A549 (cell line): Measurements from ENCODE around the gene CTRL. TPM values are rescaled to one million over a fixed set of nuclear protein-coding genes. Genes with fewer than 3 reads are reported as not detected.
A peak's percentile ranks its signal among the peaks of the same experiment; 100 is the strongest.

Source experiments
- ATAC-seq, 2 experiments: fragments of 200-7000 bp in 1 of 2; fragments of >200 bp in 1 of 2; cut with Nextera tagmentation in 1 of 2; cut with Tn5 transposase in 1 of 2; 3 replicates each; pipeline versions ENCODE4 v1.8.0 to v1.9.1; 2018 to 2020; ENCODE audit warnings: mild to moderate bottlenecking in 1 of 2, moderate library complexity in 1 of 2
- CTCF ChIA-PET: fragments of 300-600 bp; sonication (Branson Sonifier 250); formaldehyde crosslinking; extraction: SDS; loops from one replicate; lab custom pipeline; 2021; ENCODE audit warnings: antibody characterized with exemption, inconsistent platforms; lab: Yijun Ruan, JAX
- POLR2A ChIA-PET: fragments of 350-600 bp; formaldehyde crosslinking; extraction: SDS; loops from one replicate; lab custom pipeline; 2021; ENCODE audit warnings: antibody characterized with exemption, inconsistent platforms; lab: Yijun Ruan, JAX
- DNase-seq, 2 experiments: peaks; one replicate each; pipeline versions ENCODE4 v3.0.0 to v3.0.0-alpha.2; 2011 to 2016; ENCODE audit warnings: low read depth in 1 of 2, low spot score in 1 of 2
- FAIRE-seq: peaks from 2 replicates; lab custom pipeline; 2011; peaks lifted over from hg19 to GRCh38; lab: Jason Lieb, UNC
- H3K27ac ChIP-seq, 2 experiments: fragments of >200 bp; sonication (Bioruptor Twin); formaldehyde crosslinking; 3 replicates each; pipeline ENCODE4 v1.5.1; 2016 to 2017
- H3K4me1 ChIP-seq: fragments of >200 bp; sonication (Bioruptor Twin); formaldehyde crosslinking; 3 replicates; pipeline ENCODE4 v1.6.1; 2016
- H3K4me2 ChIP-seq: fragments of >200 bp; sonication (Bioruptor Twin); formaldehyde crosslinking; 3 replicates; pipeline ENCODE4 v1.6.1; 2016
- H3K4me3 ChIP-seq: fragments of >200 bp; sonication (Bioruptor Twin); formaldehyde crosslinking; 3 replicates; pipeline ENCODE4 v1.5.1; 2016
- H3K9me3 ChIP-seq: fragments of >200 bp; sonication (Bioruptor Twin); formaldehyde crosslinking; 3 replicates; pipeline ENCODE4 v1.6.1; 2016
- ATOH8 ChIP-seq: fragments of 250-450 bp; sonication (Bioruptor Pico); IDR thresholded peaks from 2 replicates; pipeline ENCODE4 v1.5.0; 2020; ENCODE audit warnings: low read depth, mild to moderate bottlenecking, moderate library complexity
- BCL3 ChIP-seq: fragments of >200 bp; sonication (Bioruptor Twin); formaldehyde crosslinking; IDR thresholded peaks from 3 replicates; pipeline ENCODE4 v1.6.1; 2016
- BHLHE40 ChIP-seq: IDR thresholded peaks from 2 replicates; pipeline ENCODE4 v1.6.1; 2012; ENCODE audit warnings: low read depth, low read length, inconsistent platforms
- CBX2 ChIP-seq: fragments of 200-600 bp; sonication (generic); IDR thresholded peaks from 2 replicates; pipeline ENCODE4 v1.6.1; 2016; ENCODE audit warnings: low read depth, mild to moderate bottlenecking, borderline replicate concordance
- E2F6 ChIP-seq: IDR thresholded peaks from 2 replicates; pipeline ENCODE4 v1.6.1; 2012; ENCODE audit warnings: low read depth, borderline replicate concordance
- EHF ChIP-seq: fragments of 250-450 bp; sonication (Bioruptor Pico); IDR thresholded peaks from 2 replicates; pipeline ENCODE4 v1.5.0; 2020; ENCODE audit warnings: mild to moderate bottlenecking
- FOSB ChIP-seq: fragments of 250-450 bp; sonication (Bioruptor Pico); IDR thresholded peaks from 2 replicates; pipeline ENCODE4 v1.5.0; 2020; ENCODE audit warnings: mild to moderate bottlenecking, moderate library complexity
- FOXS1 ChIP-seq: fragments of 250-450 bp; sonication (Bioruptor Pico); IDR thresholded peaks from 2 replicates; pipeline ENCODE4 v1.5.0; 2020; ENCODE audit warnings: mild to moderate bottlenecking, moderate library complexity
- GATA3 ChIP-seq: IDR thresholded peaks from 2 replicates; pipeline ENCODE4 v1.6.1; 2012; ENCODE audit warnings: borderline replicate concordance
- HDAC2 ChIP-seq: fragments of 200-600 bp; sonication (generic); IDR thresholded peaks from 2 replicates; pipeline ENCODE4 v1.6.1; 2016
- HMGXB4 ChIP-seq: fragments of 250-450 bp; sonication (Bioruptor Pico); IDR thresholded peaks from 2 replicates; pipeline ENCODE4 v1.5.0; 2021; ENCODE audit warnings: mild to moderate bottlenecking, moderate library complexity, borderline replicate concordance
- KDM1A ChIP-seq: fragments of 200-600 bp; sonication (generic); IDR thresholded peaks from 2 replicates; pipeline ENCODE4 v1.6.1; 2016; ENCODE audit warnings: low read depth, mild to moderate bottlenecking
- MAFK ChIP-seq: fragments of 450-650 bp; IDR thresholded peaks from 2 replicates; pipeline ENCODE4 v1.6.1; 2014; ENCODE audit not compliant: partially characterized antibody
- PBX3 ChIP-seq: IDR thresholded peaks from 2 replicates; pipeline ENCODE4 v1.6.1; 2012
- PHF8 ChIP-seq: fragments of 200-600 bp; sonication (generic); IDR thresholded peaks from 2 replicates; pipeline ENCODE4 v1.6.1; 2016; ENCODE audit warnings: low read depth, mild to moderate bottlenecking, antibody characterized with exemption, moderate library complexity, borderline replicate concordance
- RARB ChIP-seq: fragments of 250-450 bp; sonication (Bioruptor Pico); IDR thresholded peaks from 2 replicates; pipeline ENCODE4 v1.8.0; 2021; ENCODE audit warnings: mild to moderate bottlenecking, moderate library complexity
- RCOR1 ChIP-seq: fragments of 150-350 bp; IDR thresholded peaks from 2 replicates; pipeline ENCODE4 v1.6.1; 2014; ENCODE audit warnings: antibody characterized with exemption, low read length, low read depth
- REST ChIP-seq: fragments of 200-600 bp; sonication (generic); IDR thresholded peaks from 2 replicates; pipeline ENCODE4 v1.6.1; 2016; ENCODE audit warnings: antibody characterized with exemption, mild to moderate bottlenecking, moderate library complexity
- RFX5 ChIP-seq: fragments of 450-650 bp; IDR thresholded peaks from 2 replicates; pipeline ENCODE4 v1.7.1; 2014; ENCODE audit warnings: antibody characterized with exemption, mild to moderate bottlenecking, moderate library complexity
- SREBF2 ChIP-seq: fragments of 450-650 bp; IDR thresholded peaks from 2 replicates; pipeline ENCODE4 v1.6.1; 2014; ENCODE audit warnings: mild to moderate bottlenecking, moderate library complexity
- TFCP2L1 ChIP-seq: fragments of 250-450 bp; sonication (Bioruptor Pico); IDR thresholded peaks from 2 replicates; pipeline ENCODE4 v1.5.0; 2021; ENCODE audit warnings: mild to moderate bottlenecking
- ZC3H11A ChIP-seq: fragments of 450-650 bp; IDR thresholded peaks from 2 replicates; pipeline ENCODE4 v1.6.1; 2014; ENCODE audit warnings: antibody characterized with exemption, mild to moderate bottlenecking
- ZNF302 ChIP-seq: fragments of 250-450 bp; sonication (Bioruptor Pico); IDR thresholded peaks from 2 replicates; pipeline ENCODE4 v1.9.0; 2021; ENCODE audit warnings: inconsistent platforms, mild to moderate bottlenecking, moderate library complexity
- WGBS: methylation state at CpG from one replicate; pipeline ENCODE4 v1.1.6; 2017; ENCODE audit errors: missing lambda C conversion rate; 5-methylcytosine and 5-hydroxymethylcytosine counted together
- polyA plus RNA-seq, 4 experiments: library from polyadenylated mRNA; depleted of rRNA in 3 of 4; stranded (reverse); fragments of >200 nt; fragmentation: RNase III in 1 of 4; extraction: RNeasy Plus Mini Kit Qiagen cat#74134 plus additional on column Dnase treatment in 1 of 4; gene quantifications; 2 replicates in 3 of 4; 3 replicates in 1 of 4; pipeline ENCODE4 v1.2.3, GENCODE V29; 2011 to 2017

Gene CTRL
- polyA plus RNA-seq, 2 of the 4 experiments (the other 2 are of a cell fraction) = 0.92 to 3.6 TPM

GRCh38 chr16:67948015-67948414, 16.4 kb upstream of the CTRL start:
- Histone ChIP-seq H3K27ac (no peak overlapping the region), H3K4me2 (no peak overlapping the region), H3K9me3 (no peaks in the 10 kb centered on the region), H3K4me3 (no peak overlapping the region), H3K4me1 (no peaks in the 10 kb centered on the region)
- peak in 1 of 2 experiments; percentile 3; a peak in 2 of 6 replicates for ATAC-seq
- no peak for DNase-seq
- TF ChIP-seq PHF8 (no peak), CBX2 (no peak), ATOH8 (CRISPR knock-in tag) (no peak), BHLHE40 (no peak), MAFK (no peak), BCL3 (no peak), FOSB (CRISPR knock-in tag) (no peak), KDM1A (no peak), REST (no peak), TFCP2L1 (no peak), GATA3 (no peak), HMGXB4 (CRISPR knock-in tag) (no peak), ZC3H11A (no peak), PBX3 (no peak), FOXS1 (CRISPR knock-in tag) (no peak)
- WGBS = 85% methylated on average over 15 of the region's 15 CpGs
- POLR2A ChIA-PET = no interaction called here
- CTCF ChIA-PET = interaction anchor here (1.2 to 6.3 kb wide), 3 partner anchors 12 to 280 kb away, joined by 3 to 29 read pairs (median 6); partner anchors contain the start of gene PSMB10
- no peak for FAIRE-seq

- H3K4me2 ChIP-seq = no peak overlapping the region
- no peaks in the 10 kb centered on the region for H3K4me1 ChIP-seq
- POLR2A ChIA-PET = interaction anchor here (1.2 kb wide), 1 partner anchor 10 kb away, joined by 4 read pairs; the partner anchor contains the start of gene PSMB10
- H3K4me3 ChIP-seq = no peak overlapping the region
- no peaks in the 10 kb centered on the region for H3K9me3 ChIP-seq
- CTCF ChIA-PET = interaction anchor here (0.6 to 6.3 kb wide), 4 partner anchors 11 to 284 kb away, joined by 3 to 29 read pairs (median 4); partner anchors contain the start of gene PSMB10
- 94% methylated on average over 25 of the region's 28 CpGs for WGBS
- H3K27ac ChIP-seq = no peak overlapping the region
- TF ChIP-seq RCOR1 (no peak), CBX2 (no peak), RARB (no peak), EHF (no peak), FOXS1 (CRISPR knock-in tag) (no peak), SREBF2 (no peak), HDAC2 (no peak), RFX5 (no peak), ZC3H11A (no peak), KDM1A (no peak), ZNF302 (CRISPR knock-in tag) (no peak), E2F6 (no peak)
- FAIRE-seq (no peak), ATAC-seq (no peak), DNase-seq (no peak)
Measured at GRCh38 chr16:67946966-67947558, 15.4 kb upstream of the CTRL start.
